OCI-LY3 (cell line): ENCODE measurements around the gene SMIM38.

Experiments used
- H2AFZ ChIP-seq: fragments of 200-600, 300-600 bp; shearing (Covaris generic); 2 replicates; pipeline ENCODE4 v1.6.0; 2014; ENCODE audit warnings: antibody characterized with exemption, low read depth, low read length
- H3K27ac ChIP-seq: fragments of 200-600, 300-600 bp; sonication (generic); 2 replicates; pipeline ENCODE4 v1.5.1; 2014; ENCODE audit warnings: mild to moderate bottlenecking, low read length, moderate library complexity, mixed read lengths
- H3K27me3 ChIP-seq: fragments of 200-600, 300-600 bp; sonication (generic); 2 replicates; pipeline ENCODE4 v1.6.1; 2014; ENCODE audit warnings: low read depth, low read length, mixed read lengths
- H3K36me3 ChIP-seq: fragments of 200-600, 300-600 bp; sonication (generic); replicated peaks from 2 replicates; pipeline ENCODE3; 2014; ENCODE audit warnings: low read depth, low read length, mixed read lengths
- H3K4me1 ChIP-seq: fragments of 300-600, 200-600 bp; sonication (generic); 2 replicates; pipeline ENCODE4 v1.6.1; 2014; ENCODE audit warnings: low read length, mixed read lengths
- H3K4me2 ChIP-seq: fragments of 200-600, 300-600 bp; sonication (generic); 2 replicates; pipeline ENCODE4 v1.6.1; 2014; ENCODE audit warnings: low read length, mixed read lengths
- H3K4me3 ChIP-seq: fragments of 300-600, 200-600 bp; sonication (generic); 2 replicates; pipeline ENCODE4 v1.5.1; 2014; ENCODE audit warnings: antibody characterized with exemption, mild to moderate bottlenecking, low read length, moderate library complexity
- H3K79me2 ChIP-seq: fragments of 300-600, 200-600 bp; shearing (Covaris generic); 2 replicates; pipeline ENCODE4 v1.6.1; 2014; ENCODE audit warnings: mild to moderate bottlenecking, low read length, mixed read lengths
- H3K9ac ChIP-seq: fragments of 300-600, 200-600 bp; shearing (Covaris generic); 2 replicates; pipeline ENCODE4 v1.6.0; 2014; ENCODE audit warnings: mild to moderate bottlenecking, low read length, moderate library complexity
- H3K9me3 ChIP-seq: fragments of 200-600, 300-600 bp; shearing (Covaris generic); 2 replicates; pipeline ENCODE4 v1.6.1; 2014; ENCODE audit warnings: low read length, mixed read lengths; ENCODE audit not compliant: insufficient read depth
- H4K20me1 ChIP-seq: fragments of 200-600, 300-600 bp; sonication (generic); 2 replicates; pipeline ENCODE4 v1.6.1; 2016; ENCODE audit warnings: low read length, mixed read lengths; ENCODE audit not compliant: insufficient read depth
- EZH2phosphoT487 ChIP-seq: fragments of 200-600 bp; shearing (Covaris generic); IDR thresholded peaks from 2 replicates; pipeline ENCODE4 v1.6.1; 2018; ENCODE audit warnings: antibody characterized with exemption, mixed run types, low read depth
- TF ChIP-seq, protein P1 (sequence below): fragments of 200-600, 300-600 bp; sonication (generic); IDR thresholded peaks from 2 replicates; pipeline ENCODE4 v1.5.1; 2014; ENCODE audit warnings: antibody characterized with exemption, low read length, low read depth

The SMIM38 gene

GRCh38 chr11:69204941-69205742, 49.4 kb downstream of the SMIM38 start:
- no peak overlapping the region for H3K4me3 ChIP-seq
- H2AFZ ChIP-seq, result no peak overlapping the region
- no peaks in the 10 kb centered on the region for H3K27me3 ChIP-seq
- no peak for TF ChIP-seq EZH2phosphoT487
- TF ChIP-seq, protein P1, sequence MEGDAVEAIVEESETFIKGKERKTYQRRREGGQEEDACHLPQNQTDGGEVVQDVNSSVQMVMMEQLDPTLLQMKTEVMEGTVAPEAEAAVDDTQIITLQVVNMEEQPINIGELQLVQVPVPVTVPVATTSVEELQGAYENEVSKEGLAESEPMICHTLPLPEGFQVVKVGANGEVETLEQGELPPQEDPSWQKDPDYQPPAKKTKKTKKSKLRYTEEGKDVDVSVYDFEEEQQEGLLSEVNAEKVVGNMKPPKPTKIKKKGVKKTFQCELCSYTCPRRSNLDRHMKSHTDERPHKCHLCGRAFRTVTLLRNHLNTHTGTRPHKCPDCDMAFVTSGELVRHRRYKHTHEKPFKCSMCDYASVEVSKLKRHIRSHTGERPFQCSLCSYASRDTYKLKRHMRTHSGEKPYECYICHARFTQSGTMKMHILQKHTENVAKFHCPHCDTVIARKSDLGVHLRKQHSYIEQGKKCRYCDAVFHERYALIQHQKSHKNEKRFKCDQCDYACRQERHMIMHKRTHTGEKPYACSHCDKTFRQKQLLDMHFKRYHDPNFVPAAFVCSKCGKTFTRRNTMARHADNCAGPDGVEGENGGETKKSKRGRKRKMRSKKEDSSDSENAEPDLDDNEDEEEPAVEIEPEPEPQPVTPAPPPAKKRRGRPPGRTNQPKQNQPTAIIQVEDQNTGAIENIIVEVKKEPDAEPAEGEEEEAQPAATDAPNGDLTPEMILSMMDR, result no peak
- no peak overlapping the region for H3K9ac ChIP-seq
- no peak overlapping the region for H3K4me2 ChIP-seq
- no peaks in the 10 kb centered on the region for H3K36me3 ChIP-seq
- peaks cover 7% of the 10 kb centered on the region for H3K4me1 ChIP-seq
- H3K79me2 ChIP-seq, result no peaks in the 10 kb centered on the region
- H3K9me3 ChIP-seq, result no peaks in the 10 kb centered on the region
- no peak overlapping the region for H3K27ac ChIP-seq
- no peaks in the 10 kb centered on the region for H4K20me1 ChIP-seq
